HG03469 (cell line): ENCODE results near the gene SMIM12.

Experiments
- ATAC-seq: cut with Tn5 transposase; IDR thresholded peaks from one replicate; pipeline ENCODE4 v1.9.1; 2021; ENCODE audit warnings: mild to moderate bottlenecking, moderate library complexity, moderate number of reproducible peaks; ENCODE audit not compliant: unreplicated experiment

Gene SMIM12

GRCh38 chr1:34808051-34808810 is 51.3 kb downstream of the SMIM12 start:
- ATAC-seq: no peak

GRCh38 chr1:34806396-34806795 is 53.2 kb downstream of the SMIM12 start:
- no peak for ATAC-seq

- no peak for ATAC-seq
Observed at GRCh38 chr1:34803770-34804169, 55.8 kb downstream of the SMIM12 start.
